Common myeloid progenitor, CD34-positive (primary cell): ENCODE measurements around the gene ATP1A1.

Source experiments
- CTCF ChIA-PET: fragments of 350-600 bp; sonication (Branson Sonifier 250); formaldehyde crosslinking; loops from one replicate; lab custom pipeline; 2021; ENCODE audit warnings: antibody characterized with exemption; lab: Charles Lee
- POLR2A ChIA-PET: fragments of 350-600 bp; sonication (Branson Sonifier 250); formaldehyde crosslinking; loops from one replicate; lab custom pipeline; 2021; ENCODE audit warnings: antibody characterized with exemption; lab: Charles Lee
- DNase-seq, 3 donors: peaks; one replicate each; pipeline versions ENCODE4 v3.0.0 to v3.0.0-alpha.2; 2013
- H3K27ac ChIP-seq, 2 experiments: 1 replicate in 1 of 2; 2 replicates in 1 of 2; pipeline ENCODE4 v1.7.0; 2013; ENCODE audit warnings: inconsistent platforms in 2 of 2, low read length in 2 of 2, mild to moderate bottlenecking in 2 of 2, low read depth in 1 of 2, moderate library complexity in 1 of 2; ENCODE audit not compliant: severe bottlenecking in 2 of 2, insufficient read depth in 1 of 2, poor library complexity in 1 of 2
- H3K27me3 ChIP-seq, 5 experiments: replicated peaks in 2 of 5; 1 replicate in 3 of 5; 2 replicates in 2 of 5; pipeline versions ENCODE4 v1.6.1 to v1.7.0; 2013; ENCODE audit warnings: low read length in 4 of 5, mild to moderate bottlenecking in 2 of 5, moderate library complexity in 2 of 5, inconsistent platforms in 1 of 5; ENCODE audit not compliant: insufficient read depth in 5 of 5, control insufficient read depth in 4 of 5
- H3K36me3 ChIP-seq, 4 experiments: 1 replicate in 2 of 4; 2 replicates in 2 of 4; pipeline versions ENCODE4 v1.6.1 to v1.7.0; 2013; ENCODE audit warnings: low read length in 3 of 4, control low read depth in 1 of 4, mild to moderate bottlenecking in 1 of 4; ENCODE audit not compliant: control insufficient read depth in 4 of 4, insufficient read depth in 4 of 4
- H3K4me1 ChIP-seq, 4 experiments: 1 replicate in 3 of 4; 2 replicates in 1 of 4; pipeline versions ENCODE4 v1.6.1 to v1.7.1; 2013; ENCODE audit warnings: low read length in 3 of 4, mild to moderate bottlenecking in 3 of 4, control low read depth in 1 of 4, inconsistent platforms in 1 of 4, moderate library complexity in 1 of 4; ENCODE audit not compliant: control insufficient read depth in 4 of 4, insufficient read depth in 4 of 4; ENCODE audit errors: control extremely low read depth in 1 of 4
- H3K4me3 ChIP-seq, 7 experiments: 1 replicate in 4 of 7; 2 replicates in 3 of 7; pipeline versions ENCODE4 v1.5.1 to v1.7.0; 2013; ENCODE audit warnings: mild to moderate bottlenecking in 7 of 7, low read length in 6 of 7, moderate library complexity in 6 of 7, inconsistent platforms in 2 of 7, low read depth in 2 of 7, control low read depth in 1 of 7; ENCODE audit not compliant: insufficient read depth in 4 of 7, control insufficient read depth in 1 of 7; ENCODE audit errors: extremely low read depth in 1 of 7
- H3K9me3 ChIP-seq, 5 experiments: 1 replicate in 4 of 5; 2 replicates in 1 of 5; pipeline versions ENCODE4 v1.6.1 to v1.7.1; 2013; ENCODE audit warnings: low read length in 4 of 5, mild to moderate bottlenecking in 2 of 5, inconsistent platforms in 1 of 5, low read depth in 1 of 5, moderate library complexity in 1 of 5; ENCODE audit not compliant: control insufficient read depth in 4 of 5, insufficient read depth in 2 of 5; ENCODE audit errors: control extremely low read depth in 1 of 5
- WGBS: methylation state at CpG from one replicate; pipeline ENCODE4 v1.1.5; 2013; ENCODE audit not compliant: insufficient coverage; 5-methylcytosine and 5-hydroxymethylcytosine counted together

ATP1A1 gene

DNA sequence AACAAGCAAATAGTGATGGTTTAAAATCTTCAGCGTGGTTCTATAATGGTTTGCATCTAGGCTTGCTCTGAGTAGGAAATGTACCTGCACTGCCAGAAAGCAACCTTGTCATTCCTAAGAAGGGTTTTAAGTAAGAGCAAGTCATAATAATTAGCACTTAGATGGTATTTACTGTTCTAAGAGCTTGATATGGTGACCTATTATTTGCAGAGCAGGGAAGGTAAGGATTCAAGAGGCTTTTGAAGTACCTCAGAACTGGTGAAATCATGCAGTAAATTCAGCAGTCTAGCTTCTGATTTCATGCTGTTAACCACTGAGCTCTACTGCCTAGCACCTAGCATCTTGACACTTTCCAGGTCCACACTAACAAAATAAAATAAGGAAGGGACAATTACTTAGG is 23.7 kb downstream of the ATP1A1 start:
- ChIA-PET POLR2A (no interaction called here), CTCF (interaction anchor here (1.1 to 1.4 kb wide), 3 partner anchors 10 to 88 kb away, joined by 3 to 4 read pairs (median 3); no protein-coding TSS in a partner anchor)
- Histone ChIP-seq H3K36me3 (peaks cover 40 to 97% (median 87%) of the 10 kb centered on the region in 4 experiments), H3K4me1 (no peaks in the 10 kb centered on the region), H3K9me3 (no peaks in the 10 kb centered on the region), H3K27ac (no peak overlapping the region), H3K27me3 (no peaks in the 10 kb centered on the region), H3K4me3 (no peak overlapping the region)
- no peak for DNase-seq
- 100% methylated on average over 1 of the region's 1 CpG for WGBS

DNA sequence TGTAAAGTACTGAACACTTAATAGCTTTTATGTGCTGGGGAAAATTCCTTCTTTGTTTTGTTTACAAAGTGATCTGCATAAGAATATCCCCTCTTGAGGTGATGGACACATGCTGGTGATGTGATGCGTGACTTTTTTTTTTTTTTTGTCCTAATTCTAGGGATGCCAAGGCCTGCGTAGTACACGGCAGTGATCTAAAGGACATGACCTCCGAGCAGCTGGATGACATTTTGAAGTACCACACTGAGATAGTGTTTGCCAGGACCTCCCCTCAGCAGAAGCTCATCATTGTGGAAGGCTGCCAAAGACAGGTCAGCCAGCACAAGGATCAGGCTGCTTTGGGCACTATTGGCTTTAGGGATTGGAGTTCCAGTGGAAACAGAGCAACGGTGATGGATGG is 24.7 kb downstream of the ATP1A1 start:
- Histone ChIP-seq H3K9me3 (no peaks in the 10 kb centered on the region), H3K27ac (no peak overlapping the region), H3K36me3 (peaks cover 43 to 97% (median 89%) of the 10 kb centered on the region in 4 experiments), H3K4me3 (no peak overlapping the region), H3K27me3 (no peaks in the 10 kb centered on the region), H3K4me1 (no peaks in the 10 kb centered on the region)
- 100% methylated on average over 3 of the region's 5 CpGs for WGBS
- DNase-seq: no peak
- POLR2A ChIA-PET: no interaction called here
- CTCF ChIA-PET: interaction anchor here (1.4 kb wide), 2 partner anchors 9 to 13 kb away, joined by 3 to 4 read pairs; no protein-coding TSS in a partner anchor

DNA sequence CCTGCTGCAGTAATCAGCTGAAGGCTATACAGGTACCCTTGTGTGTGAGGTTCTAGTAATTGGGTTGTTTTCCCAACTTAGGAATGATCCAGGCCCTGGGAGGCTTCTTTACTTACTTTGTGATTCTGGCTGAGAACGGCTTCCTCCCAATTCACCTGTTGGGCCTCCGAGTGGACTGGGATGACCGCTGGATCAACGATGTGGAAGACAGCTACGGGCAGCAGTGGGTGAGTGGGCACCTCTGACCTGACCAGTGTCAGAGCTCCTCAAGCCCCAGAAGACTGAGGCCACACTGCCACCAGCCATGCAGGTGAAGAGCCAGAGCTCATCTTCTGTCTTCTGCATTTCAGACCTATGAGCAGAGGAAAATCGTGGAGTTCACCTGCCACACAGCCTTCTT is 27.7 kb downstream of the ATP1A1 start:
- Histone ChIP-seq H3K4me1 (no peaks in the 10 kb centered on the region), H3K36me3 (peaks cover 41 to 100% (median 94%) of the 10 kb centered on the region in 4 experiments), H3K4me3 (no peak overlapping the region), H3K27ac (no peak overlapping the region), H3K27me3 (no peaks in the 10 kb centered on the region), H3K9me3 (no peaks in the 10 kb centered on the region)
- whole genome bisulfite sequencing: 98% methylated on average over 5 of the region's 6 CpGs
- POLR2A ChIA-PET: no interaction called here
- CTCF ChIA-PET: interaction anchor here (1.1 to 1.9 kb wide), 3 partner anchors 10 to 98 kb away, joined by 3 to 10 read pairs (median 5); no protein-coding TSS in a partner anchor
- DNase-seq: no peak

DNA sequence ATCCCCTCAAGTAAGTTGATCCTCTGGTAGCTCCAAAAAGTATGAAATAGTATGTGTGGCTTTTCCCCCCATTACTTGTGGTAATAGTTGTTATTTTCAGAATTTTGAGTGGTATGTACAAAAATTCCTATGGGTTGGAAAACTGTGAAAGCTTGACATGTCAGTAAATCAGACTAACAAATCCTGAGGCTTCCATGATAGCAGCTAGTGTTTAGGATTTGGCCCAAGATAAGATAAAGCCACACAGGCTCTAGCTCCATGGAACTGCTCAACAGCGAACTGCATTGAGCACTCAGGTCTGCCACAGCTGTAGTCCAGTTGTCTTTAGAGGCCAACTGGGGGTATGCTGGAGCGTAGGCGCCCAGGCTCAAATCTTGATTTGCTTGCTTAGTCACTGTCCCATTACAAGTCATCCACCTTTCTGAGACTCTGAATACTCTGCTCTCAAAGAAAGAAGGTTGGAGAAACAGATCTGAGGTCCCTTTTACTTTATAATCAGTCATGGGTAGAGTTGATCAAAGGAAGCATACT is 28.7 kb downstream of the ATP1A1 start:
- CTCF ChIA-PET: interaction anchor here (1.1 to 1.9 kb wide), 4 partner anchors 9 to 263 kb away, joined by 3 to 10 read pairs (median 4); no protein-coding TSS in a partner anchor
- POLR2A ChIA-PET: no interaction called here
- 100% methylated on average over 1 of the region's 3 CpGs for WGBS
- H3K4me1 ChIP-seq: no peaks in the 10 kb centered on the region
- H3K36me3 ChIP-seq: peaks cover 37 to 100% (median 89%) of the 10 kb centered on the region in 4 experiments
- no peaks in the 10 kb centered on the region for H3K27me3 ChIP-seq
- no peaks in the 10 kb centered on the region for H3K9me3 ChIP-seq
- no peak overlapping the region for H3K4me3 ChIP-seq
- DNase-seq: no peak
- H3K27ac ChIP-seq: no peak overlapping the region

DNA sequence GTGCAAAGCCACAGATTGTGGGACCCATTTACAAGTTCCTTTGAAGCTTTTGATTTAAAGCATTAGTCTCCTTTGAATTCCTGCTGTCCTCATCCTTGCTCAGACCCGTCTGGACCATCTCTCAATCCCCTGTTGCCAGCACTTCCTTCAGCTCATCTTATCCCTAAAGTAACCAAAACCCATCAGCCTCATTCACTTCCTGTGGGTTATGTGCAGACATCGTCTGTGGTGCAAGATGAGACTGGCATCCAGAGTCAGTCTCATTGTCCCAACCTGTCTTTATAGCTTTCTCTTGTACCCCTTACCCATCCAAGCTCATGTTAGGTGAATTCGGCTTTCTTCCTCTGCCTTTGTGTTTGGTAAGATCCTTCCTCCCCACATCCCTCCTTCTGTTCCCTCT is 29.3 kb downstream of the ATP1A1 start:
- no peak for DNase-seq
- no peak overlapping the region for H3K4me3 ChIP-seq
- POLR2A ChIA-PET: no interaction called here
- CTCF ChIA-PET: interaction anchor here (0.7 to 1.8 kb wide), 3 partner anchors 13 to 263 kb away, joined by 3 to 5 read pairs (median 3); no protein-coding TSS in a partner anchor
- no peaks in the 10 kb centered on the region for H3K27me3 ChIP-seq
- WGBS: 76% methylated on average over 3 of the region's 3 CpGs
- H3K36me3 ChIP-seq: peaks cover 34 to 99% (median 86%) of the 10 kb centered on the region in 4 experiments
- H3K9me3 ChIP-seq: no peaks in the 10 kb centered on the region
- no peak overlapping the region for H3K27ac ChIP-seq
- H3K4me1 ChIP-seq: no peaks in the 10 kb centered on the region

DNA sequence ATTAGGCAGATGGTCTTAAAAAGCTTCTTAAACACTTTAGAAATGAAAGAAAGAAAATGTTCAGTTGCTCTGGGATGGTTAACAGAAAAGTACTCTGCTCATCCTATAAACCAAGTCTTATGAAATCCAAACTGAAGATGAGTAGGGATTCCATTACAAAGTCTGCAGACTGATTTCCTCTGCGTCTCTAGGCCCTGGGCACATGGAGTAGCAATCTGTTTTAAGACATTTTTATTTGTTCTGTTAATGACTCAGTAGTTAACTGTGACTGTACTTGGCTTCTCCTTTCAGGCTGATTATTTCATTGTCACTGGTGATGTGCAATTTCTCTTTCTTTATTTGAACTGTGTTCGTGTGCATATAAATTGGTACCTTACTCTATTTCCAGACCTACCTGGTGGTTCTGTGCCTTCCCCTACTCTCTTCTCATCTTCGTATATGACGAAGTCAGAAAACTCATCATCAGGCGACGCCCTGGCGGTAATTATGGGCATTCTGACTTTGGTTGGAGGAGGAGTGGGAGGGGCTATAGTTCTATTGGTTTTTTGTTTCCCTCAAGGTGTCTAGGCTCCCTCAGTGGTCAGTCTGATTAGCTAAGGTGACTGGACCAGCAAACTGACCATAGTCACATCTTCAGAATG is 30.6 kb downstream of the ATP1A1 start:
- peaks cover 26 to 90% (median 73%) of the 10 kb centered on the region in 4 experiments for H3K36me3 ChIP-seq
- ChIA-PET CTCF (interaction anchor here (1.5 to 2.0 kb wide), 2 partner anchors 9 to 10 kb away, joined by 4 to 7 read pairs; no protein-coding TSS in a partner anchor), POLR2A (no interaction called here)
- no peak for DNase-seq
- H3K4me1 ChIP-seq: no peaks in the 10 kb centered on the region
- 90% methylated on average over 2 of the region's 7 CpGs for WGBS
- no peak overlapping the region for H3K27ac ChIP-seq
- no peaks in the 10 kb centered on the region for H3K27me3 ChIP-seq
- H3K4me3 ChIP-seq: no peak overlapping the region
- H3K9me3 ChIP-seq: no peaks in the 10 kb centered on the region

DNA sequence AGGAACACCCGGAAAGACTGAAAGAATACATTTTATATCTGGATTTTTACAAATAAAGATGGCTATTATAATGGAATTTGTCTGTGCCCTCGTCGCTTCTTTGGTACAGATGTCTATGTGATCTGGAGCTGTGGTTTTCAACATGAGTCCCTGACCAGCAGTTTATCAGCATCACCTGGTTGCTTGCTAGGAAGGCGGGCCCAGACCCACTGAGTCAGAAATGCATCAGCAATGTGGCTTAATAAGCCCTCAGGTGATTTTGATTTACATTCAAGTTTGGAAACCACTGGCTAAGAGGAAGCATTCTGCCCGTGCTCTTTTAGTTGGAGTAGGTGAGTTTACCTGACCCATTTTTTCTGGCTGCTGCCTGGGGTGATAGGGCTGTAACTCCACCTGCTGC is 31.7 kb downstream of the ATP1A1 start:
- Histone ChIP-seq H3K4me1 (no peaks in the 10 kb centered on the region), H3K9me3 (no peaks in the 10 kb centered on the region), H3K27me3 (no peaks in the 10 kb centered on the region), H3K4me3 (no peak overlapping the region), H3K27ac (peak overlapping the region in 1 of 2 experiments; percentile 27), H3K36me3 (peaks cover 20 to 88% (median 67%) of the 10 kb centered on the region in 4 experiments)
- ChIA-PET CTCF (interaction anchor here (2.0 kb wide), 1 partner anchor 8 kb away, joined by 7 read pairs; no protein-coding TSS in a partner anchor), POLR2A (no interaction called here)
- DNase-seq: no peak
- WGBS: 95% methylated on average over 4 of the region's 5 CpGs
